ENCODE data around the gene CARMIL1. TPM values are rescaled to one million over a fixed set of nuclear protein-coding genes. Genes with fewer than 3 reads are reported as not detected.

CARMIL1 gene
- total and polyA plus RNA-seq, 10 donors: 3.7 to 34.8 (median 9.3) TPM

GRCh38 chr6:25492951-25493350, 213.8 kb downstream of the CARMIL1 start:
- WGBS, 5 donors: 88 to 95% (median 94%) methylated on average over 3 of the region's 3 CpGs
- no peak for DNase-seq
- H3K27ac ChIP-seq: no peak overlapping the region
- H3K4me3 ChIP-seq: no peak overlapping the region
- TF ChIP-seq CTCF (IDR thresholded peaks at IDR 0.05 in 8 of 11, conservative IDR thresholded peaks at IDR 0.05 in 3 of 11) (no peak), POLR2A (IDR thresholded peaks at IDR 0.05) (no peak), POLR2AphosphoS5 (IDR thresholded peaks at IDR 0.05) (no peak)
- peaks cover 0 to 5% (median 0%) of the 10 kb centered on the region in 6 donors for H3K36me3 ChIP-seq
- intact Hi-C loops (cut with DNase I; ENCODE audit: low total_unique reads): no loop called here
- H3K4me1 ChIP-seq: peaks cover 0 to 10% (median 3%) of the 10 kb centered on the region in 6 donors
- H3K9me3 ChIP-seq: no peaks in the 10 kb centered on the region
- no peaks in the 10 kb centered on the region for H3K27me3 ChIP-seq (replicated peaks in 1 of 7)

DNA sequence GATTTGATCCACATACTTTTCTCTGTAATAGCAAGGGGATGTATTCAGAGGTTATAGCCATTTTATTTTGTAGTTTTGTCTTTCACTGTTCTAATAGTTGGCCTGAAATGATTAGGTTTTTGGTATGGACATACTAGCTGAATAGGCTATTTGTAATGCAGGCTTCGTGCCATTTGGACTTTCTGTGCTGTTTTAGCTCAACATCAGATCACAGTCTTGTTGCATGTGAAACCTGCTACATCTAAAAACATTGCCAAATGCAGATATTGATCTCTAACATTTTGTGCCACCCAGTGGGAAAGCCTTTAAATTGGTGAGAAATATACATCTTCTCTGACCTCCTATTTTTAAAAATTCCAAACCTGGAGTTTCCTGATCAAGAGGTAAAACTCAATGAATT, 215.3 kb downstream of the CARMIL1 start:
- 84 to 91% (median 85%) methylated on average over 1 of the region's 1 CpG for WGBS, 5 donors
- Histone ChIP-seq H3K4me1 (peaks cover 0 to 9% (median 3%) of the 10 kb centered on the region in 6 donors), H3K4me3 (no peak overlapping the region), H3K27ac (no peak overlapping the region), H3K27me3 (replicated peaks in 1 of 7) (no peaks in the 10 kb centered on the region), H3K36me3 (peaks cover 0 to 5% (median 0%) of the 10 kb centered on the region in 6 donors), H3K9me3 (no peaks in the 10 kb centered on the region)
- intact Hi-C loops (cut with DNase I; ENCODE audit: low total_unique reads): no loop called here
- no peak for DNase-seq
- TF ChIP-seq CTCF (IDR thresholded peaks at IDR 0.05 in 8 of 11, conservative IDR thresholded peaks at IDR 0.05 in 3 of 11) (no peak), POLR2A (IDR thresholded peaks at IDR 0.05) (no peak), POLR2AphosphoS5 (IDR thresholded peaks at IDR 0.05) (no peak)

DNA sequence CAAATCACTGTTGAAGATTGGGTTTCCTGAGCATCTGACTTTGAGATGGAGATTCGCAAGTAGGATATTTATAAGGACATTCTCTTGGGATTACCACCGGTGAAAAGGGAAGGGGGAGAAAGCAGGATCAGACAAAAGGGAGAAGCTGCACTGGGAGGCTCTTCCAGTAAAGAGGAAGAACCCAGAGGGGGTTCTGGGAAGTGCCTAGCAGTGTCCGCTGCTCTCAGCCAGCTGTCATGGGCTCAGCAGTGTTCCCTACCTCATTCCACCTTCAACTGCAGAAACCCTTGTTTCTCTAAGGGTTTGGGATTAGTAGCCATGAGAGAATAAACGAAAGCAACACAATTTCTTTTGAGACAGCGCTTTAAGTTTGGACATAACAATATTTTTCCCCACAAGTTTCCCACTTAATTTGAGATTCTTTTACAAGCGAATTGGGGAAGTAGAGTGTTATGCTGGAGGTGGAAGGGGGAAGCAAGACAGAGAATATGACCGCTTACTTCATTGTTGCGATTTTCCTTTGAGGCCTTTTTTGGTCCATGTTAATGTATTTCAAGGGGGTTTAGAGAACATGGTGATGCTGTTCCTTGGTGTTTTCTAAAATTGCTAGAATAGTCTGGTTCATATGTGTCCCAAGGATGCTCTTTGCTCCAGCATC, 218.3 kb downstream of the CARMIL1 start:
- Histone ChIP-seq H3K4me3 (no peak overlapping the region), H3K9me3 (no peaks in the 10 kb centered on the region), H3K27ac (no peak overlapping the region), H3K4me1 (no peaks in the 10 kb centered on the region), H3K36me3 (peaks cover 0 to 9% (median 0%) of the 10 kb centered on the region in 6 donors), H3K27me3 (replicated peaks in 1 of 7) (no peaks in the 10 kb centered on the region)
- intact Hi-C loops (cut with DNase I; ENCODE audit: low total_unique reads): no loop called here
- 65 to 83% (median 80%) methylated on average over 8 of the region's 8 CpGs for WGBS, 5 donors
- no peak for DNase-seq
- TF ChIP-seq POLR2AphosphoS5 (IDR thresholded peaks at IDR 0.05) (no peak), POLR2A (IDR thresholded peaks at IDR 0.05) (no peak), CTCF (IDR thresholded peaks at IDR 0.05 in 8 of 11, conservative IDR thresholded peaks at IDR 0.05 in 3 of 11) (no peak)

DNA sequence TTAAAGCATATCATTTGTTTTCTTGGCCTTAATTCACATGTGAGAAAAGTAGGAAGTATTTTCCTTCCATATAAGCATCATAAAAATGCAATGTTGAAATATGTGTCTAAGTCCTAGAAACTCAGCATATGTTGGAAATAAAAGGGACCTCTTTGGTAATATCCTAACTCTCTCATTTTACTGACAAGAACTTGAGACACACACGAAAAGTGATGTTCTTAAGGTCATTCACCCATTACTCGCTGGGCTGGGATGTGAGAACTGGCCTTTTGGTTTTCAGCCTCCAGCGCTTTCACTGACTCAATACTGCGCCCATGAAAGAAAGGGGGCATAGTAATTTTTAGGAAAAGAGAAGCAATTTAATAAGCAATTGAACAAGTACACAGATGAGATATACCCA, 219.3 kb downstream of the CARMIL1 start:
- Histone ChIP-seq H3K27me3 (replicated peaks in 1 of 7) (no peaks in the 10 kb centered on the region), H3K27ac (no peak overlapping the region), H3K9me3 (no peaks in the 10 kb centered on the region), H3K4me1 (no peaks in the 10 kb centered on the region), H3K36me3 (peaks cover 0 to 5% (median 0%) of the 10 kb centered on the region in 6 donors), H3K4me3 (no peak overlapping the region)
- intact Hi-C loops (cut with DNase I; ENCODE audit: low total_unique reads): no loop called here
- DNase-seq: no peak
- TF ChIP-seq CTCF (IDR thresholded peaks at IDR 0.05 in 8 of 11, conservative IDR thresholded peaks at IDR 0.05 in 3 of 11) (no peak), POLR2A (IDR thresholded peaks at IDR 0.05) (no peak), POLR2AphosphoS5 (IDR thresholded peaks at IDR 0.05) (no peak)
- WGBS, 5 donors: 84 to 96% (median 90%) methylated on average over 4 of the region's 4 CpGs

Measured in spleen (tissue), 11 donors.